Measurements from ENCODE around the gene RNF181. TPM values are rescaled to one million over a fixed set of nuclear protein-coding genes. Genes with fewer than 3 reads are reported as not detected.

Gene RNF181
- polyA plus RNA-seq, 1 donor (not counting 4 experiments of a cell fraction or from before 2014, with no cell fraction given) = 264 TPM

DNA sequence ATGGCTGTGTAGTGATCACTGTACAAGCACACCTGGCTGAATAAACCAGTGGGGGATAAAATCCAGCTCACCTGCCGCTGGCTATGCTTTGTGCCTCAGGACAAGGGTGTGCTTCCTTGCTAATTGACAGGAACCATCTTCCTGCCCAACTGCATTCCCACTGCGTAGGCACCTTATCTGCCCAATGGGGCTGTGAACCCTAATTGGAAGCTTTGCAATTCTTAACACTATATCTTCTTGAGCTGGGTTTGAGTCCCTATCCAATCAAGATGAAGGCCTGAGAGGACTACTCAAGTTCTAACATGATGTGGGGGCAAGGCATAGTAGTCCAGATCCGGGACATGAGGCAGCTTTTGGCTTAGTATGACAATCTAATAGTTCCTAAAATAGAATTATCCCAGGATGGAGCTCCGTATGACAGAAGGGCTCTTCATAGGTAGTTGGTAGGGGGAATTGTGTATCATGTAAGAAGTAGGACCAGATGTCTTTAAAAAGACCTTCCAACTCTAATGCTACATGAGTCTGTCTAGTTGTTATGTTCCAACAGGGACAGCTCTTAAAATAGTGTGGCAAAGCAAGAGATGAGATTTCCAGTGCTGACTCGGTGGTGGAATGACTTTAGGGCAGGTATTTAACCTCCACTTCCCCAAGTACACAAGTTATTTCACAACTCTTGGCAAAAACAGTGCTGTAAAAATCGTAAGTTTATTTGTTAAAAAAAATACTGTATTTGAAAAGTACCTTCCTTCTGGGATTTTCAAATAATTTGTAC is 9.2 kb downstream of the RNF181 start:
- peaks cover 4% of the 10 kb centered on the region for H3K79me2 ChIP-seq (ENCODE audit: control insufficient read depth, insufficient read depth, low read length)
- H3K9me1 ChIP-seq (ENCODE audit: control insufficient read depth, extremely low read depth, insufficient read depth, low read length) = peaks cover 2% of the 10 kb centered on the region
- H3K9ac ChIP-seq (ENCODE audit: control insufficient read depth, extremely low read depth, insufficient read depth, low read length) = no peak overlapping the region
- no peak for FAIRE-seq
- dilution Hi-C loops (cut with MboI; ENCODE audit: extremely low pct_ligation_motif_present, low sequenced_read_pairs) = no loop called here
- no peaks in the 10 kb centered on the region for H3K9me3 ChIP-seq (ENCODE audit: control insufficient read depth, low read depth, low read length)
- peaks cover 8 to 15% of the 10 kb centered on the region in 2 experiments for H3K36me3 ChIP-seq (ENCODE audit: control insufficient read depth in 2 of 2, extremely low read depth in 1 of 2, insufficient read depth in 2 of 2, low read length in 2 of 2)
- no peaks in the 10 kb centered on the region for H3K27me3 ChIP-seq (ENCODE audit: control insufficient read depth, extremely low read depth, insufficient read depth, low read length)
- peak overlapping the region in 1 of 3 experiments; percentile 8 for H3K4me3 ChIP-seq (ENCODE audit: control insufficient read depth in 2 of 3, extremely low read depth in 1 of 3, insufficient read depth in 2 of 3, low read depth in 1 of 3, low read length in 3 of 3)
- H4K20me1 ChIP-seq (ENCODE audit: control insufficient read depth, extremely low read depth, insufficient read depth, low read length) = no peaks in the 10 kb centered on the region
- DNase-seq (ENCODE audit: low read depth, low spot score) = no peak
- peak overlapping the region; percentile 33 for H3K4me2 ChIP-seq (ENCODE audit: control insufficient read depth, extremely low read depth, insufficient read depth, low read depth, low read length)
- H3K27ac ChIP-seq (ENCODE audit: control insufficient read depth, insufficient read depth, low read length) = no peak overlapping the region
- peaks cover 21% of the 10 kb centered on the region for H3K4me1 ChIP-seq (ENCODE audit: control insufficient read depth, extremely low read depth, insufficient read depth, low read length)
- H2AFZ ChIP-seq (ENCODE audit: control insufficient read depth, low read length) = no peak overlapping the region
- TF ChIP-seq, protein P1, sequence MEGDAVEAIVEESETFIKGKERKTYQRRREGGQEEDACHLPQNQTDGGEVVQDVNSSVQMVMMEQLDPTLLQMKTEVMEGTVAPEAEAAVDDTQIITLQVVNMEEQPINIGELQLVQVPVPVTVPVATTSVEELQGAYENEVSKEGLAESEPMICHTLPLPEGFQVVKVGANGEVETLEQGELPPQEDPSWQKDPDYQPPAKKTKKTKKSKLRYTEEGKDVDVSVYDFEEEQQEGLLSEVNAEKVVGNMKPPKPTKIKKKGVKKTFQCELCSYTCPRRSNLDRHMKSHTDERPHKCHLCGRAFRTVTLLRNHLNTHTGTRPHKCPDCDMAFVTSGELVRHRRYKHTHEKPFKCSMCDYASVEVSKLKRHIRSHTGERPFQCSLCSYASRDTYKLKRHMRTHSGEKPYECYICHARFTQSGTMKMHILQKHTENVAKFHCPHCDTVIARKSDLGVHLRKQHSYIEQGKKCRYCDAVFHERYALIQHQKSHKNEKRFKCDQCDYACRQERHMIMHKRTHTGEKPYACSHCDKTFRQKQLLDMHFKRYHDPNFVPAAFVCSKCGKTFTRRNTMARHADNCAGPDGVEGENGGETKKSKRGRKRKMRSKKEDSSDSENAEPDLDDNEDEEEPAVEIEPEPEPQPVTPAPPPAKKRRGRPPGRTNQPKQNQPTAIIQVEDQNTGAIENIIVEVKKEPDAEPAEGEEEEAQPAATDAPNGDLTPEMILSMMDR (optimal IDR thresholded peaks at IDR 0.05 in 1 of 3, IDR thresholded peaks at IDR 0.05 in 1 of 3, conservative IDR thresholded peaks at IDR 0.05 in 1 of 3; ENCODE audit: extremely low read depth in 1 of 3, insufficient read depth in 2 of 3, low read length in 3 of 3) = no peak
- TF ChIP-seq EZH2 (IDR thresholded peaks at IDR 0.05; ENCODE audit: low read length) = no peak

GRCh38 chr2:85605406-85606115 is 10.0 kb downstream of the RNF181 start:
- H3K9ac ChIP-seq (ENCODE audit: control insufficient read depth, extremely low read depth, insufficient read depth, low read length) = no peak overlapping the region
- H2AFZ ChIP-seq (ENCODE audit: control insufficient read depth, low read length) = no peak overlapping the region
- peaks cover 21% of the 10 kb centered on the region for H3K4me1 ChIP-seq (ENCODE audit: control insufficient read depth, extremely low read depth, insufficient read depth, low read length)
- H4K20me1 ChIP-seq (ENCODE audit: control insufficient read depth, extremely low read depth, insufficient read depth, low read length) = no peaks in the 10 kb centered on the region
- H3K9me1 ChIP-seq (ENCODE audit: control insufficient read depth, extremely low read depth, insufficient read depth, low read length) = peaks cover 2% of the 10 kb centered on the region
- peaks cover 3 to 15% of the 10 kb centered on the region in 2 experiments for H3K36me3 ChIP-seq (ENCODE audit: control insufficient read depth in 2 of 2, extremely low read depth in 1 of 2, insufficient read depth in 2 of 2, low read length in 2 of 2)
- no peak overlapping the region for H3K4me2 ChIP-seq (ENCODE audit: control insufficient read depth, extremely low read depth, insufficient read depth, low read depth, low read length)
- FAIRE-seq = no peak
- H3K79me2 ChIP-seq (ENCODE audit: control insufficient read depth, insufficient read depth, low read length) = peaks cover 7% of the 10 kb centered on the region
- dilution Hi-C loops (cut with MboI; ENCODE audit: extremely low pct_ligation_motif_present, low sequenced_read_pairs) = no loop called here
- no peaks in the 10 kb centered on the region for H3K9me3 ChIP-seq (ENCODE audit: control insufficient read depth, low read depth, low read length)
- no peaks in the 10 kb centered on the region for H3K27me3 ChIP-seq (ENCODE audit: control insufficient read depth, extremely low read depth, insufficient read depth, low read length)
- H3K27ac ChIP-seq (ENCODE audit: control insufficient read depth, insufficient read depth, low read length) = no peak overlapping the region
- no peak for DNase-seq (ENCODE audit: low read depth, low spot score)
- no peak for TF ChIP-seq EZH2 (IDR thresholded peaks at IDR 0.05; ENCODE audit: low read length)
- TF ChIP-seq, protein P1 (optimal IDR thresholded peaks at IDR 0.05 in 1 of 3, IDR thresholded peaks at IDR 0.05 in 1 of 3, conservative IDR thresholded peaks at IDR 0.05 in 1 of 3; ENCODE audit: extremely low read depth in 1 of 3, insufficient read depth in 2 of 3, low read length in 3 of 3) = no peak
- H3K4me3 ChIP-seq (ENCODE audit: control insufficient read depth in 2 of 3, extremely low read depth in 1 of 3, insufficient read depth in 2 of 3, low read depth in 1 of 3, low read length in 3 of 3) = no peak overlapping the region
